Keratinocyte (primary cell): Measurements from ENCODE around the gene ORM1. TPM values are rescaled to one million over a fixed set of nuclear protein-coding genes. Genes with fewer than 3 reads are reported as not detected.
"Not testable (repeated sequence)": the region's sequence is repeated elsewhere in the genome, so short reads cannot be mapped to it uniquely, and the experiment has no call there.

ENCODE experiments used
- DNase-seq: peaks from one replicate; pipeline ENCODE4 v3.0.0-alpha.2; 2011; ENCODE audit warnings: low read depth, missing footprints, low spot score
- FAIRE-seq: peaks from 2 replicates; lab custom pipeline; 2011; peaks lifted over from hg19 to GRCh38; lab: Jason Lieb, UNC
- H2AFZ ChIP-seq: 2 replicates; pipeline ENCODE4 v1.6.0; 2012; ENCODE audit warnings: low read length, control low read depth, inconsistent platforms; ENCODE audit not compliant: control insufficient read depth
- H3K27ac ChIP-seq: 2 replicates; pipeline ENCODE4 v1.5.1; 2011; ENCODE audit warnings: low read length; ENCODE audit not compliant: control insufficient read depth, insufficient read depth
- H3K27me3 ChIP-seq: 3 replicates; pipeline ENCODE4 v1.6.0; 2011; ENCODE audit warnings: low read length; ENCODE audit not compliant: control insufficient read depth, insufficient read depth; ENCODE audit errors: extremely low read depth
- H3K36me3 ChIP-seq, 2 experiments: 2 replicates in 1 of 2; 3 replicates in 1 of 2; pipeline ENCODE4 v1.5.1; 2011; ENCODE audit warnings: low read length in 2 of 2, mild to moderate bottlenecking in 1 of 2; ENCODE audit not compliant: control insufficient read depth in 2 of 2, insufficient read depth in 2 of 2; ENCODE audit errors: extremely low read depth in 1 of 2
- H3K4me1 ChIP-seq: 3 replicates; pipeline ENCODE4 v1.5.1; 2011; ENCODE audit warnings: low read length; ENCODE audit not compliant: control insufficient read depth, insufficient read depth; ENCODE audit errors: extremely low read depth
- H3K4me2 ChIP-seq: 3 replicates; pipeline ENCODE4 v1.6.0; 2011; ENCODE audit warnings: low read depth, low read length; ENCODE audit not compliant: control insufficient read depth, insufficient read depth; ENCODE audit errors: extremely low read depth
- H3K4me3 ChIP-seq, 3 experiments: fragments of 200-600 bp in 1 of 3; sonication (generic) in 1 of 3; 2 replicates in 2 of 3; 3 replicates in 1 of 3; pipeline ENCODE4 v1.5.1; 2011 to 2016; ENCODE audit warnings: low read length in 3 of 3, mild to moderate bottlenecking in 3 of 3, control low read depth in 2 of 3, inconsistent platforms in 1 of 3, low read depth in 1 of 3, mixed read lengths in 1 of 3, mixed run types in 1 of 3, moderate library complexity in 1 of 3; ENCODE audit not compliant: control insufficient read depth in 2 of 3, insufficient read depth in 2 of 3; ENCODE audit errors: extremely low read depth in 1 of 3
- H3K79me2 ChIP-seq: 2 replicates; pipeline ENCODE4 v1.6.0; 2012; ENCODE audit warnings: low read length; ENCODE audit not compliant: control insufficient read depth, insufficient read depth
- H3K9ac ChIP-seq: 3 replicates; pipeline ENCODE4 v1.6.0; 2011; ENCODE audit warnings: low read length; ENCODE audit not compliant: control insufficient read depth, insufficient read depth; ENCODE audit errors: extremely low read depth
- H3K9me1 ChIP-seq: 3 replicates; pipeline ENCODE4 v1.6.0; 2011; ENCODE audit warnings: low read length; ENCODE audit not compliant: control insufficient read depth, insufficient read depth; ENCODE audit errors: extremely low read depth
- H3K9me3 ChIP-seq: 2 replicates; pipeline ENCODE4 v1.5.1; 2012; ENCODE audit warnings: low read depth, low read length; ENCODE audit not compliant: control insufficient read depth
- H4K20me1 ChIP-seq: 3 replicates; pipeline ENCODE4 v1.6.0; 2011; ENCODE audit warnings: low read length; ENCODE audit not compliant: control insufficient read depth, insufficient read depth; ENCODE audit errors: extremely low read depth
- EZH2 ChIP-seq: IDR thresholded peaks from one replicate; pipeline ENCODE4 v1.6.1; 2012; ENCODE audit warnings: inconsistent platforms, mild to moderate bottlenecking, low read length, moderate library complexity
- dilution Hi-C: fragments of 300-500 bp; cut with MboI; formaldehyde crosslinking; loops from one replicate; pipeline ENCODE4 v1.7.0; 2020; ENCODE audit warnings: low sequenced_read_pairs; ENCODE audit not compliant: extremely low pct_ligation_motif_present
- polyA plus RNA-seq, 5 experiments: library from polyadenylated mRNA; depleted of rRNA in 3 of 5; stranded (reverse) in 3 of 5; stranded (forward) in 1 of 5; unstranded in 1 of 5; fragments of >200 nt; gene quantifications; 1 replicate in 1 of 5; 2 replicates in 3 of 5; 3 replicates in 1 of 5; pipeline versions ENCODE4 v1.2.1 to v1.2.3, GENCODE V29; 2011 to 2012; ENCODE audit warnings: missing spikeins in 2 of 5, low read depth in 1 of 5, low replicate concordance in 1 of 5
- TF ChIP-seq, protein P1 (sequence below), 3 experiments: IDR thresholded peaks in 1 of 3; conservative IDR thresholded peaks in 1 of 3; optimal IDR thresholded peaks in 1 of 3; 2 replicates in 2 of 3; 3 replicates in 1 of 3; pipeline versions ENCODE3 to v1.5.1; 2011; ENCODE audit warnings: low read length in 3 of 3, mild to moderate bottlenecking in 3 of 3, moderate library complexity in 2 of 3, control low read depth in 1 of 3, inconsistent platforms in 1 of 3; ENCODE audit not compliant: insufficient read depth in 2 of 3; ENCODE audit errors: extremely low read depth in 1 of 3

Gene ORM1
- polyA plus RNA-seq, 1 donor (not counting 4 experiments of a cell fraction or from before 2014, with no cell fraction given), result not detected

DNA sequence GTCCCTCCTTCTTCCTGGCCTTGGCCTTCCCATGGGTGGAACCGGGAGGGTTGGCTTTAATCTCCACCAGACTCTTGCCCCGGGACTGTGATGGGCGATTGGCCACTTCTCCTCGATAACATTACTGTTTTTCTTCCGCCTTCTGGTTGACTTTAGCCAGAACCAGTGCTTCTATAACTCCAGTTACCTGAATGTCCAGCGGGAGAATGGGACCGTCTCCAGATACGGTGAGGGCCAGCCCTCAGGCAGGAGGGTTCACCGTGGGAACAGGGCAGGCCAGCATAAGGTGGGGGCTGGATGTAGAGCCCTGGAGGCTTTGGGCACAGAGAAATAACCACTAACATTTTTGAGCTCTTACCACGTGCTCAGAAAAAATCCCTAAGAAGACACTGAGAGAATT lies 7.7 kb downstream of the ORM1 start:
- FAIRE-seq, result no peak

DNA sequence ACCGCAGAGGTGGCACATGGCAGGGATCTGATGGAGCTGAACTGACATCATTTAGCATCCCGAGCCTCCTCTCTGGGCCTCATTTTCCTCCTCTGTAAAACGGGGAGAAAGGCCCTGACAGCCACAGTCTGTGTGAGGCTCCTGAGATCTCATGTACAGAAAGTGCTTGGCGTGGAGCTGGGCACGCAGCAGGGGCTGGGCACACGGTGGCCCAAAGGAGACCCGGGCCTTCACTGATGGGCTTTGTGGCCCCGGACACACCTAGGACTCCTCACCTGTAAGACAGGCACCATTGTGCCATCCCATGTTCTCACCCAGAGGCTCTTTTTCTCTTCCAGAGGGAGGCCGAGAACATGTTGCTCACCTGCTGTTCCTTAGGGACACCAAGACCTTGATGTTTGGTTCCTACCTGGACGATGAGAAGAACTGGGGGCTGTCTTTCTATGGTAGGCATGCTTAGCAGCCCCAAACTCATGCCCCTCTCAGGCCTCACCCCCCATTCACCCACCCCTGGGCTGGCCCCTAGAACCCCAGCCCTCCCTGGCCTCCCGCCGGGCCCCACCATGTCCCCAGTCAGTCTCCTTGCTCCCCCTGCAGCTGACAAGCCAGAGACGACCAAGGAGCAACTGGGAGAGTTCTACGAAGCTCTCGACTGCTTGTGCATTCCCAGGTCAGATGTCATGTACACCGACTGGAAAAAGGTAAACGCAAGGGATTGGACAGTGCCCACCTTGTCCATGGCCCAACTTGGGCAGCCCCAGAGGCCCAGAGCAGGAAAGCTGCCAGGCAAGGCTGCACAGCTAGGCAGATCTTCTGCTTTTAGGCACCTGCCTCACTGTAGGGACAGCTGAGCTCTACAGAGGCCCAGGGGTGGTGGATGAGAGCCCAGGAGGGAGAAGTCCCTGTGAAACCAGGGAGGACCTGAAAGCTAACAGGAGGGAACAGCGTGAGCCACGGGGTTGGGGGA lies 8.6 kb downstream of the ORM1 start:
- H3K27ac ChIP-seq, H3K4me3 ChIP-seq, H3K9ac ChIP-seq, H3K4me1 ChIP-seq, H3K9me3 ChIP-seq, H3K9me1 ChIP-seq, H3K4me2 ChIP-seq, dilution Hi-C loops, H4K20me1 ChIP-seq, H3K79me2 ChIP-seq, H3K27me3 ChIP-seq, DNase-seq, FAIRE-seq, H3K36me3 ChIP-seq, H2AFZ ChIP-seq: not testable (repeated sequence)

More for the DNA sequence above, 7.7 kb downstream of the ORM1 start:
- TF ChIP-seq EZH2, result no peak
- TF ChIP-seq, protein P1, sequence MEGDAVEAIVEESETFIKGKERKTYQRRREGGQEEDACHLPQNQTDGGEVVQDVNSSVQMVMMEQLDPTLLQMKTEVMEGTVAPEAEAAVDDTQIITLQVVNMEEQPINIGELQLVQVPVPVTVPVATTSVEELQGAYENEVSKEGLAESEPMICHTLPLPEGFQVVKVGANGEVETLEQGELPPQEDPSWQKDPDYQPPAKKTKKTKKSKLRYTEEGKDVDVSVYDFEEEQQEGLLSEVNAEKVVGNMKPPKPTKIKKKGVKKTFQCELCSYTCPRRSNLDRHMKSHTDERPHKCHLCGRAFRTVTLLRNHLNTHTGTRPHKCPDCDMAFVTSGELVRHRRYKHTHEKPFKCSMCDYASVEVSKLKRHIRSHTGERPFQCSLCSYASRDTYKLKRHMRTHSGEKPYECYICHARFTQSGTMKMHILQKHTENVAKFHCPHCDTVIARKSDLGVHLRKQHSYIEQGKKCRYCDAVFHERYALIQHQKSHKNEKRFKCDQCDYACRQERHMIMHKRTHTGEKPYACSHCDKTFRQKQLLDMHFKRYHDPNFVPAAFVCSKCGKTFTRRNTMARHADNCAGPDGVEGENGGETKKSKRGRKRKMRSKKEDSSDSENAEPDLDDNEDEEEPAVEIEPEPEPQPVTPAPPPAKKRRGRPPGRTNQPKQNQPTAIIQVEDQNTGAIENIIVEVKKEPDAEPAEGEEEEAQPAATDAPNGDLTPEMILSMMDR (optimal IDR thresholded peaks at IDR 0.05 in 1 of 3, IDR thresholded peaks at IDR 0.05 in 1 of 3, conservative IDR thresholded peaks at IDR 0.05 in 1 of 3; ENCODE audit: extremely low read depth in 1 of 3, insufficient read depth in 2 of 3, low read length in 3 of 3), result no peak
- Histone ChIP-seq H3K4me2 (no peak overlapping the region), H3K9me3 (no peaks in the 10 kb centered on the region), H3K4me3 (no peak overlapping the region), H3K27me3 (no peaks in the 10 kb centered on the region), H3K9me1 (no peaks in the 10 kb centered on the region), H3K27ac (no peak overlapping the region), H3K9ac (no peak overlapping the region), H2AFZ (no peak overlapping the region), H3K79me2 (no peaks in the 10 kb centered on the region), H3K4me1 (no peaks in the 10 kb centered on the region), H4K20me1 (no peaks in the 10 kb centered on the region), H3K36me3 (no peaks in the 10 kb centered on the region)
- no peak for DNase-seq
- dilution Hi-C loops, result no loop called here

DNA sequence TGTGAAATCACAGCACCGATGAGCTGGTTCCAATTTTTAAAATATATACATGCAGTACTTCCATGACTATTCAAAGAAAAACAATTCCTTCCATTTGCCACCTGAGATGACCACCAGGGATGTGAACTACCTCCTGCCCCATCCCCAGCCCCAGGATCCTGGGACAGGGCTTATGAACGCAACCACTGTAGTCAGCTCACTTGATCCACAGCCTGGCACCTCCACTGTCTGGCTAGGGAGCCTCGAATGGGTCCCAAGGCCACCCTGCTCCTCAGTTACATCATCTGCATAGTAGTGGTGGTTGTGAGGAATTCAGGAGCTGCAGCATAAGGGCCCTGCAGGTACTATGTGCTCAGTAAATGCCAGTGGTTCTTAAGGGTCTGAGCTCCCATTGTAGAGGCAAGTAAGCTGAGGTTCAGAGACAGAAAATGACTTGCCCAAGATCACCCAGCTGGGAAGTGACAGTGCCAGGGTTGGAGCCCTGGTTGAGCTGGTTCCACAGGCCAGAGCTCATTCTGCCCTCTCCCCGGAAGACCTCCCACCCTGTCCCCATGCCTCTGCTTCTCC lies 9.7 kb downstream of the ORM1 start:
- H3K27me3 ChIP-seq, H3K27ac ChIP-seq, H4K20me1 ChIP-seq, H3K4me2 ChIP-seq, H2AFZ ChIP-seq, H3K9ac ChIP-seq, H3K9me1 ChIP-seq, H3K4me1 ChIP-seq, H3K9me3 ChIP-seq, dilution Hi-C loops, DNase-seq, H3K79me2 ChIP-seq, H3K4me3 ChIP-seq, FAIRE-seq, H3K36me3 ChIP-seq: not testable (repeated sequence)

DNA sequence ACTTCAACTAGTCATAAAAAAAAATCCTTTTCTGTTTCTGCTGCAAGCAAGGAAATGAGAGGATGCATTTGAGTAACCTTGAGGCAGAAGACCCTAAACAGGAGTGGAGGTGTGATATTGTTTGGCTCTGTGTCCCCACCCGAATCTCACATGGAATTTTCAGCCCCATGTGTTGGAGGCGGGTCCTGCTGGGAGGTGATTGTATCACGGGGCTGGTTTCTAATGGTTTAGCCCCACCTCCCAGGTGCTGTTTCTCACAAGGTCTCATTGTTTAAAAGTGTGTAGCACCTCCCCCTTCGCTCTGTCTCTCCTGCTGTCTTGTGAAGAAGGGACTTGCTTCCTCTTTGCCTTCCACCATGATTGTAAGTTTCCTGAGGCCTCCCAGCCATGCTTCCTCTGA lies 10.8 kb downstream of the ORM1 start:
- H3K79me2 ChIP-seq, H3K9me3 ChIP-seq, H3K9ac ChIP-seq, H3K36me3 ChIP-seq, H3K4me2 ChIP-seq, H3K4me3 ChIP-seq, dilution Hi-C loops, H3K9me1 ChIP-seq, H4K20me1 ChIP-seq, FAIRE-seq, H3K27me3 ChIP-seq, H2AFZ ChIP-seq, H3K27ac ChIP-seq, DNase-seq, H3K4me1 ChIP-seq: not testable (repeated sequence)
